Measurements from ENCODE around the gene THRSP.
"Not testable (repeated sequence)": the region's sequence is repeated elsewhere in the genome, so short reads cannot be mapped to it uniquely, and the experiment has no call there.

Gene THRSP

DNA sequence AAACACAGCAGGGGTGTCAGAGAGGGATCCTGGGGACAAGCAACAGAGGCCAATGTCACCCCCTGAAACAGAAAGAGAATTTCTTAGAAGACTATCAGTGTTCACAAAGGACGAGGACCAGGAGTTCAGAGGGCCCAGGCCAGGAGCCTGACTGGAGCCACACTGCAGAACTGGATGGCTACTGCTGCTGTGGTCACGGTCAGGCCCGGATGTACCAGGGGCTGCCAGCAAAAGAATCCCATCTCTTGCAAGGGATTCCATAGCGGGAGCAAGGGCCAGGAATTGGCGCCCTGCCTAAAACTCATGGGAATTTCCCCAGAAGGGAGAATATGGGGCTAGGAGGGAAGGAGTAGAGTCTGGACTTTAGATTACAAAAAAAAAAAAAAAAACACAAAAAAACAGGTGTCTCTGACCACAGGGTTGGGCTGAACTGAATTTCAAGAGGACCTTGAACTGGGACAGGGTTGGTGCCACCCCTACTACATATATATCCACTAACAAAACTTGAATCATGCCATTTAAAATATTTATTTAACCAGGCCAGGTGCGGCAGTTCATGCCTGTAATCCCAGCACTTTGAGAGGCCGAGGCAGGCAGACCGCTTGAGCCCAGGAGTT is 24.9 kb upstream of the THRSP start:
- DNase-seq (ENCODE audit: low spot score), result no peak

- DNase-seq (ENCODE audit: low spot score), result no peak
These were observed 24.2 kb upstream of the THRSP start for GRCh38 chr11:78039391-78039918.

DNA sequence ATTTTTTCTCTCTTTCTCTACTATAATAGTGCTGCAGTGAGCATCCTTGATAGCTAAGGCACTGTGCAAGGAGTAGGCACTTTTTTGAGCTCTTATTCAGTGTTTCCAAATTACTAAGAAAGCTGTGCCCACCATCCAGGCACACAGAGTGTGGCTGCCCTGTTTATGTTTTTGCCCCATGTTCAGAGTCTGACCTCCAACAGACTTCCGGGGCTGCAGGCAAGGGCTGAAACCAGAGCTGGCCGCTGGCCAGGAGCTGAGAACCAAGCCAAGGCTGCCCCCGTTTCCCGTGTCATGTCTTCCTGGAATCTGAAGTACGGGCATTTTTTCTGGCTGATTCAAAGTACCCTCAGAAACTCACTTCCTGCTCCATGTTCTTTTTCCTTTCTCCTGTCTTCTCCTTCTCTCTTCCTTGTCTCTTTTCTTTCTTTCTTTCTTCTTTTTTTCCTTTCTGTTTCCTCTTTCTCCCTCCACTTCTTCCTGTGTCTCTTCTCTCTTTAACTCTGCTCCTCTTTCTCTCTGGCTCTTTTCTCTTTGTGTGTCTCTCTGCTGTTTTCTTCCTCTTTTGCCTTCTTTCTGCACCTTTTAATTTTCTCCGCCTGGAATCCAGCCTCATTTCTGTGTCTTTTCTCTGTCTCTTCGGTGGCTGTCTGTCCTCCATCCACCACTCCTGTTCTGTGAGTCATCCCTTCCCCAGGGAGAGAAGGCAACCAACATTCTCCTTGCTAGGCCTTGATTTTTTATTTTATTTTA is 23.6 kb upstream of the THRSP start:
- no peak for DNase-seq (ENCODE audit: low spot score)

GRCh38 chr11:78040691-78041379 is 22.8 kb upstream of the THRSP start:
- no peak for DNase-seq (ENCODE audit: low spot score)

DNA sequence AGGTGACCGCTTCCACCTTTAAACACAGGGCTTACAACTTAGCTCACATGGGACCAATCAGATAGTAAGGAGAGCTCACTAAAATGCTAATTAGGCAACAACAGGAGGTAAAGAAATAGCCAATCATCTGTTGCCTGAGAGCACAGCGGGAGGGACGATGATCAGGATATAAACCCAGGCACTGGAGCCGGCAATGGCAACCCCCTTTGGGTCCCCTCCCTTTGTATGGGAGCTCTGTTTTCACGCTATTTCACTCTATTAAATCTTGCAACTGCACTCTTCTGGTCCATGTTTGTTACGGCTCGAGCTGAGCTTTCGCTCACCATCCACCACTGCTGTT is 22.3 kb upstream of the THRSP start:
- DNase-seq (ENCODE audit: low spot score), result not testable (repeated sequence)

DNA sequence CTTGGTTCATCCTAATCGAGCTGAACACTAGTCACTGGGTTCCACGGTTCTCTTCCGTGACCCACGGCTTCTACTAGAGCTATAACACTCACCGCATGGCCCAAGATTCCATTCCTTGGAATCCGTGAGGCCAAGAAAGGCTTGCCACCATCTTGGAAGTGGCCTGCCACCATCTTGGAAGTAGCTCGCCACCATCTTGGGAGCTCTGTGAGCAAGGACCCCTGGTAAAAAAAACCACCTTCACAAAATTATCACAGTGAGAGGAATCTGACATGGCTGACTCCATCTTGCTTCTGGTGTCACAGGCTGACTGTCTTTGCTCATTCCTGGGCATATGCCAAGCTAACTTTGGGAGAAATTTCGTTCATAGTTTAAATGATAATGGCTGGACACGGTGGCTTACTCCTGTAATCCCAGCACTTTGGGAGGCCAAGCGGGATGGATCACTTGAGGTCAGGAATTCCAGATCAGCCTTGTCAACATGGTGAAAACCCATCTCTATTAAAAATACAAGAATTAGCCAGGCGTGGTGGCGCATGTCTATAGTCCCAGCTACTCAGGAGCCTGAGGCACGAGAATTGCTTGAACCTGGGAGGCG is 21.7 kb upstream of the THRSP start:
- DNase-seq (ENCODE audit: low spot score), result no peak

DNA sequence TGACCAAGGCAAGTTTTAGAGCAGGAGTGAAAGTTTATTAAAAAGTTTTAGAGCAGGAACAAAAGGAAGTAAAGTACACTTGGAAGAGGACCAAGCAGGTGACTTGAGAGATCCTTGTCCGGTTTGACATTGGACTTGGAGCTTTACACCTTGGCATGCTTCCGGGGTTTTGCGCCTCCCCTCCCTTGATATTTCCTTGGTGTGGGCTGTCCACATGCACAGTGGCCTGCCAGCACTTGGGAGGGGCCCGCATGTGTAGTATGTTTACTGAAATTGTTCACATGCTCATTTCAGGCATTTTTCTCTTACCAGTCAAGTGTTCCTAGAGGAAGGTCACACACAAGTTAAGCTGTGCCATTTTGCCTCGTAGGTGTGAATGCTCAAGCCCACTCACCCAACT is 19.0 kb upstream of the THRSP start:
- no peak for DNase-seq (ENCODE audit: low spot score)

- DNase-seq (ENCODE audit: low spot score), result peak; percentile 76
These were observed 17.7 kb upstream of the THRSP start for GRCh38 chr11:78045851-78046485.

- DNase-seq (ENCODE audit: low spot score), result no peak
These were observed 17.2 kb upstream of the THRSP start for GRCh38 chr11:78046486-78046854.

GRCh38 chr11:78048561-78048960 is 15.1 kb upstream of the THRSP start:
- peak; percentile 47 for DNase-seq (ENCODE audit: low spot score)

GRCh38 chr11:78049348-78049747 is 14.3 kb upstream of the THRSP start:
- DNase-seq (ENCODE audit: low spot score), result no peak

- no peak for DNase-seq (ENCODE audit: low spot score)
These were observed 12.5 kb upstream of the THRSP start for GRCh38 chr11:78050964-78051831.

DNA sequence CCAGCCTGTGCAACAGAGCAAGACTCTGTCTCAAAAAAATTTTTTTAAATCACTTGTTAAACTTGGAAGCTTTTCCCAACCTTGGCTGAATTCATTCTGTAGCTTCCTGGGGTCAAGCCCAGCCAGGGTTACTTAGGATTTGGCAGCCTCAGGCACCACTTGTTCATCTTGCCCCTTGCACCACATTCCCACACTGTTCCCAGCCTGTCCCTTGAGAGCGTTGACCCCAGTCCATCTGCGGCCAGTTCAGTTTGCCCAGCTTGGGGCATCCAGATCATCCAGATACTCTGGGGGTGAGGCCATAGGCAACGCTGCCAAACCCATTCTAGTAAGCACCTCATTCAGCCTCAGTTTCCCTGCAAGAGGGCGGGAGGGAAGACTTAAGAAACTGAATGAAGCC is 8.7 kb upstream of the THRSP start:
- DNase-seq (ENCODE audit: low spot score), result no peak

- no peak for DNase-seq (ENCODE audit: low spot score)
These were observed 7.6 kb upstream of the THRSP start for GRCh38 chr11:78056093-78056492.

DNA sequence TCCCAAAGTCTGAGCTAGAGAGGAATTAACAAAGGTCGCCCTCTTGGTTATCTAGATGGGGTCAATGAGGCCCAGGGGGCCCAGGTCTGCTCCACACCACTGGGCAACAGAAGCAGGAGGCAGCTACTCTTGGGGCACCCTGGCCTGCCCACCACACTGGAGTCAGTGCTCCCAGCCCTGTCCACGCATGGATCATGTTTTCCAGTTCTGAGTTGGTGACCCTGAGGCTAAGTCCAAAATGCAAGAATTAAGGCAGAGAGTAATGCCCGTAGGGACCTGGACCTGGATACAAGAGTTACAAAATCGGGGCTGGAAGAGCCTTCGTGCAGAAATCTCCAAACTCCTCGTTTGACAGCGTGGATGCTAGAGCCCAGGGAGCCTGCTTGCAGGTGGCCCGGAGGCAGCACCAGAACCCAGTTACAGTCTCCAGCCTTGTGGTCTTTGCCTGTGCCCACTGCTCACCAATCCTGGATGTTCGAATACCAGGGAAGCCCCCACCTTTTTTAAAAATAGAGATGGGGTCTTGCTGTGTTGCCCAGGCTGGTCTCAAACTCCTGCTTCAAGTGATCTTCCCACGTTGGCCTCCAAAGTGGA is 6.1 kb upstream of the THRSP start:
- no peak for DNase-seq (ENCODE audit: low spot score)

DNA sequence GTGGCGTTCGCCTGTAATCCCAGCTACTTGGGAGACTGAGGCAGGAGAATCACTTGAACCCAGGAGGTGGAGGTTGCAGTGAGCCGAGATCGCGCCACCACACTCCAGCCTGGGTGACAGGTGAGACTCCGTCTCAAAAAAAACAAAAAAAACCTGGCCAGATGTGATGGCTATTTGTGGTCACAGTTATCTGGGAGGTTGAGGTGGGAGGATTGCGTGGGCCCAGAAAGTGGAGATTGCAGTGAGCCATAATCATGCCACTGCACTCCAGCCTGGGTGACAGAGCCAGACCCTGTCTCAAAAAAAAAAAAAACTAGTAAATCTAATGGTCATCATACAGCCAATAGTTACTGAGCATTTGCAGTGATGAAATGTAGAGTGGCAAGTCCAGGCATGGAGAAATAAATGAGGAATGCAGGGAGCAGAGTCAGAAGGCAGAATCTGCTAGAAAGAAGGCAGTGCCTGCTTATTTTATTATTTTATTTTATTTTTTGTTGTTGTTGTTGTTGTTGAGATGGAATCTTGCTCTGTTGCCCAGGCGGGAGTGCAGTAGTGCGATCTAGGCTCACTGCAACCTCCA is 3.8 kb upstream of the THRSP start:
- not testable (repeated sequence) for DNase-seq (ENCODE audit: low spot score)

DNA sequence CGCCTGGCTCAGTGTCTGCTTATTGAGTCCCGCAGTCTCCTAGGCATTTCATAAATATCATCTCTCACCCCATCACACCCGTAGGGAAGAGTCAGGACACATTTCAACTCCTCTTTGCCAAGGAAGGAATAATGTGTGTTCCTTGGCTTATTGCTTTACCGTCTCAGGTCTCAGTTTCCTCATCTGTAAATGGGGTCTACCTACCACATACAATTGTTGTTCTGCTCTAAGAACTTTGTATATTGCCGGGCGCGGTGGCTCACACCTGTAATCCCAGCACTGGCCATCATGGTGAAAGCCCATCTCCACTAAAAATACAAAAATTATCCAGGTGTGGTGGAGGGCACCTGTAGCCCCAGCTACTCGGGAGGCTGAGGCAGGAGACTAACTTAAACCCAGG is 3.1 kb upstream of the THRSP start:
- DNase-seq (ENCODE audit: low spot score), result no peak

DNA sequence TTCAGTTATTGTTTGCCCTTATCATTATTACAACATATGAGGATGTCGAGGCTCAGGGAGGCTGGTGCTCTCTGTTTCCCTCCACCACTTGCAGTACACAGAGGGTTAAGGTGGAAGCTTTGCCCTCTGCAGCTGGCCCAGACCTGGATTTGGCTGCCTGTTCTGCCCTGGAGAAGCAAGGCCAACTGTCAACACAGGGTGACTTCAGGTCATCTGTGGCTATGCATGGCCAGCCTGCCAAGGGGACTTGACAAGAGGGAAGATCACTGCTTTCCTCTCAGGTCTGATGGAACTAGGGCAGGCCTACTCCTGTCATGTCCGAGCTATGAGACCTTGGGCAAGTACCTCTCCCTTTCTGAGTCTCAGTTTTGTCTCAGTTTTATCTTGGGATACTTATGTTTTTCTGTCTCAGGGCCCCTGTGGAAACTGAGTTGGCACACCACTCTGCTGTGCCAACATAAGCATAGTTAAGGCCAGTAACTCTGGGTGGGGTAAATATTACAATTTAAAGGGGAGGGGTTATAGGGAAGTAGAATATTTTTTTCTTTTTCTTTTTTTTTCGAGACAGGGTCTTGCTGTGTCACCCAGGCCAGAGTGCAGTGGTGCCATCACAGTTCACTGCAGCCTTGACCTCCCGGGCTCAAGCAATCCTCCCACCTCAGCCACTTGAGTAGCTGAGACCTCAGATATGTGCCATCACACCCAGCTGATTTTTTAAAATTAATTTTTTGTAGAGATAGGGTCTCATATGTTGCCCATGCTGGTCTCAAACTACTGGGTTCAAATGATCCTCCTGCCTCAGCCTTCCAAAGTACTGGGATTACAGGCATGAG is 2.4 kb upstream of the THRSP start:
- DNase-seq (ENCODE audit: low spot score), result no peak

DNA sequence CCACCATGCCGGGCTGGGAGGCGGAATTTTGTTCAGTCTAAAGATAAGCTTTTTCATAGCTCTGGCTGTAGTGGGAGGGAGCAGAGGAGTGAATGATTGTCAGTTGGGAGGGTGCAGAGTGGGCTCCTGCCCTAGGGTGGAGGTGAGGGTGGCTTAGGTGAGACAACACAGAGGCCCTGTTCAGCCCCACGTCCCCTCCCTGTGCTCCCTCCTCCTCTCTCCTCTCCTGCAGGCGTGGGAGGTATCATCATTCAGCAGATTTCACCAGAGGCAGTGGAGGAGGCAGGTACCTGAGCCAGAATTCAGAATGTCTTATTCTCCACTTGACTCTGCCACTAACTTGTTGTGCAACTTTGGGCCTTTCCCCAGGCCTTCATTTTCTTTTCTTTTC is 1.7 kb upstream of the THRSP start:
- no peak for DNase-seq (ENCODE audit: low spot score)

Measured in SK-N-DZ (cell line).